ENCODE results near the gene RFPL1.

The RFPL1 gene

DNA sequence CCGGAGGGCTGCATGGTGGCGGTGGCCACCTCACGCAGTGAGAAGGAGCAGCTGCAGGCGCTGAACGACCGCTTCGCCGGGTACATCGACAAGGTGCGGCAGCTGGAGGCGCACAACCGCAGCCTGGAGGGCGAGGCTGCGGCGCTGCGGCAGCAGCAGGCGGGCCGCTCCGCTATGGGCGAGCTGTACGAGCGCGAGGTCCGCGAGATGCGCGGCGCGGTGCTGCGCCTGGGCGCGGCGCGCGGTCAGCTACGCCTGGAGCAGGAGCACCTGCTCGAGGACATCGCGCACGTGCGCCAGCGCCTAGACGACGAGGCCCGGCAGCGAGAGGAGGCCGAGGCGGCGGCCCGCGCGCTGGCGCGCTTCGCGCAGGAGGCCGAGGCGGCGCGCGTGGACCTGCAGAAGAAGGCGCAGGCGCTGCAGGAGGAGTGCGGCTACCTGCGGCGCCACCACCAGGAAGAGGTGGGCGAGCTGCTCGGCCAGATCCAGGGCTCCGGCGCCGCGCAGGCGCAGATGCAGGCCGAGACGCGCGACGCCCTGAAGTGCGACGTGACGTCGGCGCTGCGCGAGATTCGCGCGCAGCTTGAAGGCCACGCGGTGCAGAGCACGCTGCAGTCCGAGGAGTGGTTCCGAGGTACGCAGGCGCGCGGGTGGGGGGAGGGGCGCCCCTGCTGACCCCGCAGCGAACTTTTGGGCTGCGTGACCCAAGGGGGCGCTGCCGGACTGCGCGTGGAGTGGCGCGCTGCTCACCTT is 42.3 kb downstream of the RFPL1 start:
- CTCF ChIA-PET: interaction anchor here (0.6 kb wide), 1 partner anchor 15 kb away, joined by 3 read pairs; no protein-coding TSS in a partner anchor
- POLR2A ChIA-PET (ENCODE audit: low non-redundant PET): no interaction called here
- no peak for DNase-seq (ENCODE audit: low spot score)
- TF ChIP-seq, protein P1, sequence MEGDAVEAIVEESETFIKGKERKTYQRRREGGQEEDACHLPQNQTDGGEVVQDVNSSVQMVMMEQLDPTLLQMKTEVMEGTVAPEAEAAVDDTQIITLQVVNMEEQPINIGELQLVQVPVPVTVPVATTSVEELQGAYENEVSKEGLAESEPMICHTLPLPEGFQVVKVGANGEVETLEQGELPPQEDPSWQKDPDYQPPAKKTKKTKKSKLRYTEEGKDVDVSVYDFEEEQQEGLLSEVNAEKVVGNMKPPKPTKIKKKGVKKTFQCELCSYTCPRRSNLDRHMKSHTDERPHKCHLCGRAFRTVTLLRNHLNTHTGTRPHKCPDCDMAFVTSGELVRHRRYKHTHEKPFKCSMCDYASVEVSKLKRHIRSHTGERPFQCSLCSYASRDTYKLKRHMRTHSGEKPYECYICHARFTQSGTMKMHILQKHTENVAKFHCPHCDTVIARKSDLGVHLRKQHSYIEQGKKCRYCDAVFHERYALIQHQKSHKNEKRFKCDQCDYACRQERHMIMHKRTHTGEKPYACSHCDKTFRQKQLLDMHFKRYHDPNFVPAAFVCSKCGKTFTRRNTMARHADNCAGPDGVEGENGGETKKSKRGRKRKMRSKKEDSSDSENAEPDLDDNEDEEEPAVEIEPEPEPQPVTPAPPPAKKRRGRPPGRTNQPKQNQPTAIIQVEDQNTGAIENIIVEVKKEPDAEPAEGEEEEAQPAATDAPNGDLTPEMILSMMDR (conservative IDR thresholded peaks at IDR 0.05; ENCODE audit: low read depth): no peak
- no peak overlapping the region for H3K27ac ChIP-seq

DNA sequence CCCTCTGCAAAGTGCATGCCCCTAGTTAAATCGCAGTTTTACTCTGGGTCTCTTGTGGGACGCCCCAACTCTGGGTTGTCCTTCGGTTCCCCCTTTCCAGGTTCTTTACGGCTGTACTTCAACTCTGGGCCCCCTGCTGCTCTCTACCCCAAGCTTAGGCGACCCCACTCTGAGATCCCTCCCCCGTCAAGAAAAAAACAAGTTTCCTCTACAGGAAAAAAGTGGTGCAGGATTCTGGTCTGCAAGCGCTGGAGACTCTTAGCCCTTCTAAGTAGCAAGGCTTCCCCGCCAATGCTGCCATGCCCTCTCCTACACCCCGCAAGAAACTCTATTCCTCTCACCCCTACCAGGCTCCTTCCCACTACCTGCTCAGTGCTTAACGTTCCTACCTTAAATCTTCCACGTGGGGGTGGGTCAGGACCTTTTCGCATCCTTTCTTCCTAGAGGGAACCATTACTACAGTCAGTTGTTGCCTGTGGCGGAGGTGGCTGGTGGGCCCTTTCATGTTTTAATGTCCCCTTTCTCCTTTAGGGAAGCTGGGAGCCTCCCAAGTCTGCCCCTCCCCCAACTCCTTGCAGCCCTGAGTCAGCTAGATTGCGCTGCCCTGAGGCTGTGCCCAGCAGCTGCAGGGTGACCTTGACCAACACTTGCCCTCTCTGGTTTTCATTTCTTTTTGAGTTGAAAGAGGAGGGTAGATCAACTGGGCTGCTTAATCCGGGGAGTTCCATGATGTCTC is 43.0 kb downstream of the RFPL1 start:
- ChIA-PET POLR2A (ENCODE audit: low non-redundant PET) (no interaction called here), CTCF (interaction anchor here (0.6 to 0.9 kb wide), 2 partner anchors 21 to 154 kb away, joined by 3 read pairs; no protein-coding TSS in a partner anchor)
- H3K27ac ChIP-seq: no peak overlapping the region
- TF ChIP-seq, protein P1 (conservative IDR thresholded peaks at IDR 0.05; ENCODE audit: low read depth): no peak
- DNase-seq (ENCODE audit: low spot score): no peak

DNA sequence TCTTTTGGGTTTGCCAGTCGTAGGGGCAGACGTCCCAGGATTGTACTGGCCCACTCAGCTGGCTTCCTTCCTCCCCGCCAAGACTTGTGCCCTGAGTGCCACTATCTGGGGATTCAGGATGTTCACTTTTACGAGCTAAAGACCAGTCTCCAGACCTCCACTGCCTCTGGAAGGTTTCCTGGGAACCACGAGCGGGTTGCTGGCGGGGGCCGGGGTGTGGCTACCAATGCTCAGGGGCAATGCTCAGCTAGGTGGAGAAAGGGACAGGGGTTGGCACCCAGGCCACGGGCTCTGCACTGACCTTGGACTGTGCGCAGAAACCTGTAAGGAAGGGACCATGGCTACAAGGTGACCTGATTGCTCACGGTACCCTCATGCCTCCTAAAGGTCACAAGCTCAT is 43.9 kb downstream of the RFPL1 start:
- ChIA-PET CTCF (interaction anchor here (0.6 to 1.9 kb wide), 4 partner anchors 11 to 155 kb away, joined by 3 to 9 read pairs (median 3); no protein-coding TSS in a partner anchor), POLR2A (ENCODE audit: low non-redundant PET) (no interaction called here)
- TF ChIP-seq, protein P1 (conservative IDR thresholded peaks at IDR 0.05; ENCODE audit: low read depth): no peak
- no peak for DNase-seq (ENCODE audit: low spot score)
- H3K27ac ChIP-seq: no peak overlapping the region

DNA sequence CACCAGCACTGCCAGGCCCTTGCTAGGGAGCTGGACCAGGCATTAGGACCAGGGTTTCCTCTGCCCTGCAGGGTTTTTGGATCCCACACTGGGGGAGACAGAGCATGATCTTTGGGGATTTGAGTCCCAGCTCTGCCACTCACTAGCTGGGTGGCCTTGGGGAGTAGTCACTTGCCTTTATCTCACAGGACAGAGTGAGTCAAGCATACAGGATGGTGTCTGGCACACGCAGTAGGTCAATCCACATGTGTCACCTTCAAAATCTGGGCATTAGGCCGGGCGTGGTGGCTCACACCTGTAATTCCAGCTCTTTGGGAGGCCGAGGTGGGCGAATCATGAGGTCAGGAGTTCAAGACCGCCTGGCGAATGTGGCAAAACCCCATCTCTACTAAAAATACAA is 44.3 kb downstream of the RFPL1 start:
- ChIA-PET POLR2A (ENCODE audit: low non-redundant PET) (no interaction called here), CTCF (interaction anchor here (0.7 to 1.9 kb wide), 3 partner anchors 11 to 20 kb away, joined by 3 to 9 read pairs (median 3); no protein-coding TSS in a partner anchor)
- TF ChIP-seq, protein P1 (conservative IDR thresholded peaks at IDR 0.05; ENCODE audit: low read depth): no peak
- no peak for DNase-seq (ENCODE audit: low spot score)
- no peak overlapping the region for H3K27ac ChIP-seq

DNA sequence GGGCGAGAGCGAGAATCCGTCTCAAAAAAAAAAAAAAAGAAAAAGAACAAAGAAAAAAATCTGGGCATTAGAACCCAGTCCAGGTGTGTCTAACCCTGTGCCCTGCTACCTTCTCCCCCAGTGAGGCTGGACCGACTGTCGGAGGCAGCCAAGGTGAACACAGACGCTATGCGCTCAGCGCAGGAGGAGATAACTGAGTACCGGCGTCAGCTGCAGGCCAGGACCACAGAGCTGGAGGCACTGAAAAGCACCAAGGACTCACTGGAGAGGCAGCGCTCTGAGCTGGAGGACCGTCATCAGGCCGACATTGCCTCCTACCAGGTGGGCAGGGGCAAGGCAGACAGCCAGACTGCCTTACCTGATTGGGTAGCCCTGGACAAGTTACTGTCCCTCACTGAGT is 44.9 kb downstream of the RFPL1 start:
- DNase-seq (ENCODE audit: low spot score): no peak
- ChIA-PET CTCF (interaction anchor here (1.9 kb wide), 1 partner anchor 12 kb away, joined by 9 read pairs; no protein-coding TSS in a partner anchor), POLR2A (ENCODE audit: low non-redundant PET) (no interaction called here)
- no peak overlapping the region for H3K27ac ChIP-seq
- TF ChIP-seq, protein P1 (conservative IDR thresholded peaks at IDR 0.05; ENCODE audit: low read depth): no peak

DNA sequence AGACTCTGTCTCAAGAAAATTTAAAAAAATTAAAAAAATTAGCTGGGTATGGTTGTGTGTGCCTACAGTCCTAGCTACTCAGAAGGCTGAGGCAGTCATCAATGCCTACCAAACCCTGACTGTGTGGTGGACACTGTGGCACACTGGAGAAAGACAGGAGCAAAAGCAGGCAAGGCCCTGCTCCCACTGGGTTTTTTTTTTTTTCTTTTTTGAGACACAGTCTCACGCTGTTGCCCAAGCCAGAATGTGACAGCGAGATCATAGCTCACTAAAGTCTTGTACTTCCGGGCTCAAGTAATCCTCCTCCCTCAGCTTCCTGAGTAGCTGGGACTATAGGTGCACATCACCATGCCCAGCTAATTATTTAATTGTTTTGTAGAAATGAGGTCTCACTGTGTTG is 46.3 kb downstream of the RFPL1 start:
- no peak for DNase-seq (ENCODE audit: low spot score)
- TF ChIP-seq, protein P1 (conservative IDR thresholded peaks at IDR 0.05; ENCODE audit: low read depth): no peak
- no peak overlapping the region for H3K27ac ChIP-seq
- ChIA-PET POLR2A (ENCODE audit: low non-redundant PET) (no interaction called here), CTCF (no interaction called here)
